Measurements from ENCODE around the gene SRP14. TPM values are rescaled to one million over a fixed set of nuclear protein-coding genes. Genes with fewer than 3 reads are reported as not detected.

SRP14 gene
- total RNA-seq, 4 donors from 2014 or later = 142 to 485 (median 230) TPM

DNA sequence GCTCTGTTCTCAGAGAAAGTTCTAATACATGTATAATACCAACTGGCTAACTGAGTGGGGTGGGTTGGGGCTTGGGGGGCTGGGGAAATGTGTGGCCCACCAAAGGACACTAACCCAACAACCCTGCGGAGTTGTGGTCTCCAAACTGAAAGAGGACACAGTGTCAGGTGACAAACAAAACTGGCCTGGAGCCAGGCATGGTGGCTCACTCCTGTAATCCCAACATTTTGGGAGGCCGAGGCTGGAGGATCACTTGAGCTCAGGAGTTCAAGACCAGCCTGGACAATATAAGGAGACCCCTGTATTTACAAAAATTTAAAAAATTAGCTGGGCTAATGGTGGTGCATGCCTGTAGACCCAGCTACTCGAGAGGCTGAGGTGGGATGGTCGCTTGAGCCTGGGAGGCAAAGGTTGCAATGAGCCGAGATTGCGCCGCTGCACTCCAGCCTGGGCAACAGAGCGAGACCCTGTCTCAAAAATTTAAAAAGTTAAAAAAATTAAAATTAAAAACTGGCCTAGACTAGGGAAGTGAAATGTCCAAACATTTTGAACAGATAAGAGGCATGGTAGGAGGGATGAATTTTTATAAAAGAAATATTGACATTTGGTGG lies 31.7 kb upstream of the SRP14 start:
- no peaks in the 10 kb centered on the region for H3K9me3 ChIP-seq
- H3K36me3 ChIP-seq = no peaks in the 10 kb centered on the region
- no peak for TF ChIP-seq POLR2A (IDR thresholded peaks at IDR 0.05)
- TF ChIP-seq, protein P1, sequence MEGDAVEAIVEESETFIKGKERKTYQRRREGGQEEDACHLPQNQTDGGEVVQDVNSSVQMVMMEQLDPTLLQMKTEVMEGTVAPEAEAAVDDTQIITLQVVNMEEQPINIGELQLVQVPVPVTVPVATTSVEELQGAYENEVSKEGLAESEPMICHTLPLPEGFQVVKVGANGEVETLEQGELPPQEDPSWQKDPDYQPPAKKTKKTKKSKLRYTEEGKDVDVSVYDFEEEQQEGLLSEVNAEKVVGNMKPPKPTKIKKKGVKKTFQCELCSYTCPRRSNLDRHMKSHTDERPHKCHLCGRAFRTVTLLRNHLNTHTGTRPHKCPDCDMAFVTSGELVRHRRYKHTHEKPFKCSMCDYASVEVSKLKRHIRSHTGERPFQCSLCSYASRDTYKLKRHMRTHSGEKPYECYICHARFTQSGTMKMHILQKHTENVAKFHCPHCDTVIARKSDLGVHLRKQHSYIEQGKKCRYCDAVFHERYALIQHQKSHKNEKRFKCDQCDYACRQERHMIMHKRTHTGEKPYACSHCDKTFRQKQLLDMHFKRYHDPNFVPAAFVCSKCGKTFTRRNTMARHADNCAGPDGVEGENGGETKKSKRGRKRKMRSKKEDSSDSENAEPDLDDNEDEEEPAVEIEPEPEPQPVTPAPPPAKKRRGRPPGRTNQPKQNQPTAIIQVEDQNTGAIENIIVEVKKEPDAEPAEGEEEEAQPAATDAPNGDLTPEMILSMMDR (IDR thresholded peaks at IDR 0.05) = no peak
- no peak overlapping the region for H3K4me3 ChIP-seq
- no peaks in the 10 kb centered on the region for H3K27me3 ChIP-seq
- peaks cover 0 to 11% of the 10 kb centered on the region in 2 donors for H3K4me1 ChIP-seq
- intact Hi-C loops (cut with DNase I; ENCODE audit: low total_unique reads) = no loop called here
- DNase-seq = no peak
- no peak overlapping the region for H3K27ac ChIP-seq

DNA sequence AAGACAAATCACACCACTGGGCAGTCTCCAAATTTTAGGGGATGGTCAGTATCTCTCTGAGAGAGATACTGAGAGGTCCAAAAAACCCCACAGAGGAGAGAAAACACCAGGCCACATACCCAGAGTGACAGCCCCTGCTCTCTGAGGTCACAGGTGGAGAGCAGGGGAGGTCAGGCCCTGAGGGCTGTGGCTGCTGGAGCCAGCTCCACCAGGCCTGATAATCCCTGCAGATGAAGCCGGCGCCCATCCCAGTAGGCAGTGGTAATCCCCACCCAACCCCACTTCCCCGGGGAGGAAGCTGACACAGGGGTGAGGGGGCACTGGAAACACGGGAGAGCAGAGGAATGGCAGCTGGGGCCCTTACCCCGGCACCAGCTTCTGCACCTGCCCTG lies 31.2 kb upstream of the SRP14 start:
- H3K9me3 ChIP-seq = no peaks in the 10 kb centered on the region
- TF ChIP-seq POLR2A (IDR thresholded peaks at IDR 0.05) = no peak
- TF ChIP-seq, protein P1 (IDR thresholded peaks at IDR 0.05) = no peak
- H3K4me3 ChIP-seq = no peak overlapping the region
- H3K4me1 ChIP-seq = peaks cover 0 to 11% of the 10 kb centered on the region in 2 donors
- no peak for DNase-seq
- no peaks in the 10 kb centered on the region for H3K27me3 ChIP-seq
- no peaks in the 10 kb centered on the region for H3K36me3 ChIP-seq
- peak overlapping the region in 1 of 2 donors; percentile 72 for H3K27ac ChIP-seq
- intact Hi-C loops (cut with DNase I; ENCODE audit: low total_unique reads) = no loop called here

DNA sequence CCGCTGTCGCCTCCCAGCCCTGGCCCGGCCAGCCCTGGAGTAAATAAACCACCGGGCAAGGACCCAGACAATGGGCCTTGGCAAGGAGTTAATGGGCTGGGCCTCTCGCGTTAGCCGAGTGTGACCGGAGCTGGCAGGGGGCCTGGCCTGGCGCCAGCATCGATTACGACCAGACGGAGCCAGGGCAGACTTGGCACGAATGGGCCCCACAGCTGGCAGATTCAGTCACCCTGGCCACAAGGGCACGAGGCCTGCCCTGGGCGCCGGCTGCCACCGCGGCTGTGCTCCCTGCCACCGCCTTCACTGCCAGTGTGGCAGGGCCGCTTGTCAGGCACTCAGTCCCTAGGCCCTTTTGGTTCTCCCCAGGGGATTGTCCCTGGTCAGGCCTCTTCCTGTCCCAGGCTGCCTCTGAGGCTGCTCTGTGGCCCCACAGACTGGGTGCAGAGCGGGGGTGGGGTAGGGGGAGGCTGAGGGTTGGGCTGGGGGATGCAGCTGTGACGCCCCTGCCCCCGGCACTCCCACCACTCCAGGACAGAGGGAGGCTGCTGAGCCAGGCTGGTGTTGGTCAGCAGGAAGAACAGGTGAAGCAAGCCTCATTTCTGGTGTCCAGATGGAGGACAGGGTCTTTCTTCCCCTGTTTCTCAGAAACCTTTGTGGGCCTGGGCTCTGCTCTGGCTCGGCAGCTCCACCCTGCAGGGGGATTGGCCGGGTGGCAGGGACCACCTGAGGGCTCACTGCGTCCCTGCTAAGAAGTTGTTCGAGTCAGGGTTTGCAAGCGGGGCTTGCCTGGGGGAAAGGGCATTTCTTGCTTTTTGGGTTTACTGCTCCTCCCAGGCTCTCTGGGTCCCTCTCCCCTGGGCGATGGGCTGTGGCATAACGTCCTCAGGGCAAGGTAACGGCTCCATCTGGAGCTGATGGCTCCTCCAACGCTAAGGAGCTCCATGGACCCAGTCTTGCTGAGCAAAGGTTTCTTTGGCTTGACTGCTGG lies 30.5 kb upstream of the SRP14 start:
- Histone ChIP-seq H3K4me3 (no peak overlapping the region), H3K27ac (peak overlapping the region; percentile 72), H3K36me3 (no peaks in the 10 kb centered on the region), H3K4me1 (peaks cover 0 to 11% of the 10 kb centered on the region in 2 donors), H3K27me3 (no peaks in the 10 kb centered on the region), H3K9me3 (no peaks in the 10 kb centered on the region)
- DNase-seq = peak; percentile 68 to 72
- intact Hi-C loops (cut with DNase I; ENCODE audit: low total_unique reads) = no loop called here
- TF ChIP-seq POLR2A (IDR thresholded peaks at IDR 0.05) = no peak
- TF ChIP-seq, protein P1 (IDR thresholded peaks at IDR 0.05) = peak in 1 of 4 experiments; percentile 10

DNA sequence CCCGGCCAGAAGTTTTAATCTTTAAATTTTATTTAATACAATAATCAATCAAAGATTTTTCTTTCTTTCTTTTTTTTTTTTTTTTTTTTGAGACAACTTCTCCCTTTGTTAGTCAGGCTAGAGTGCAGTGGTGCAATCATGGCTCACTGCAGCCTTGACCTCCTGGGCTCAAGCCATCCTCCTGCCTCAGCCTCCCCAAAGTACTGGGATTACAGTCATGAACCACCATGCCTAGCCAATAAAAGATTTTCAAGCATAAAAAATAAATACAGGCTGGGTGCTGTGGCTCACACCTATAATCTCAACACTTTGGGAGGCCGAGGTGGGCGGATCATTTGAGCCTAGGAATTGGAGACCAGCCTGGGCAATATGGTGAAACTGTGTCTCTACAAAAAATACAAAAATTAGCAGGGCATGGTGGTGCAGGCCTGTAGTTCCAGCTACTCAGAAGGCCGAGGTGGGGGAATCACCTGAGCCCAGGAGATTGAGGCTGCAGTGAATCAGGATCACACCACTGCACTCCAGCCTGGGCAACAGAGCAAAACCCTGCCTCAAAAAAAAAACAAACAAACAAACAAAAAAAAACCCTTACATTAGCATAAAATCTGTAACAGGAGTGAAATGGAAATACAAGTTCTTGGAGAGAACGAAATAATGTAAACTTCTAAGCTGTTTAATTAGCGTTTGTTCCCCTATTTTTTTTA lies 29.1 kb upstream of the SRP14 start:
- no peak for DNase-seq
- peak overlapping the region in 1 of 2 donors; percentile 72 for H3K27ac ChIP-seq
- no peak overlapping the region for H3K4me3 ChIP-seq
- no peak for TF ChIP-seq POLR2A (IDR thresholded peaks at IDR 0.05)
- TF ChIP-seq, protein P1 (IDR thresholded peaks at IDR 0.05) = no peak
- H3K4me1 ChIP-seq = peaks cover 0 to 11% of the 10 kb centered on the region in 2 donors
- no peaks in the 10 kb centered on the region for H3K27me3 ChIP-seq
- intact Hi-C loops (cut with DNase I; ENCODE audit: low total_unique reads) = no loop called here
- H3K9me3 ChIP-seq = no peaks in the 10 kb centered on the region
- no peaks in the 10 kb centered on the region for H3K36me3 ChIP-seq
